Posterior cingulate gyrus (tissue), 11 donors: Measurements from ENCODE around the gene ZNF738.
"Not testable (repeated sequence)": the region's sequence is repeated elsewhere in the genome, so short reads cannot be mapped to it uniquely, and the experiment has no call there.

Experiments used
- DNase-seq, 10 donors: peaks; one replicate each; pipeline versions ENCODE4 v3.0.0 to v3.0.0-alpha.2; 2020 to 2021; ENCODE audit warnings: mixed read lengths in 3 of 10
- intact Hi-C: fragments of 100-400 bp; cut with DNase I; formaldehyde crosslinking; loops from one replicate; pipeline ENCODE4 v1.15.1; 2023

Gene ZNF738

DNA sequence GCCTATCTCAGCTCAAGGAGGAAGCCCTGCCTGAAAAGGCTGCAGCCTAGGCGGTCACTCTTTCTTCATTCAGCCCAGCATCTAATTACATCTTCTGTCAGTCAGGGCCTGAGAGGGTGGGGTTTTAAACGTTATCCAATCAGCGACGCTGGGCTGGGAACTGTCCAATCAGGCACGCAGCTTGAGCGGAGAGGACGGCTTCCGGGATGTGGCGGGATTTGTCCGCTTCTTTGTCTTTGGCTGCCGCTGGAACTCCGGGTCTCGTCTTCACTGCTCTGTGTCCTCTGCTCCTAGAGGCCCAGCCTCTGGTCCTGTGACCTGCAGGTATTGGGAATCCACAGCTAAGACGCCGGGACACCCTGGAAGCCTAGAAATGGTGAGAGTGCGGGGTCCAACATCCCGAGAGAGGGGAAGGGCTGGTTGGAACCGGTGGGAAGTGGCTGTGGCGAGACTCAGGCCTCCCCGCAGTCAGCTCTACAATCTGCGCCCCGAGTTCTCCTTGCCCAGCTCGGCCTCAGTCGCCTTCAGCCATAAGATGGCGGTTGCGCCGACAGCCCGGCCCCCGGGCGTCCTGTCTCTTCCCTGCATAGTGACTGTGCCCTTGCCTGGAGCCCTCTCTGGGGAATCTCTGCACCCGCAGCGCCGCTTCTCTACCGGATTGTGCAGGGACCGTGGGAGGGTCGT, at the start of gene ZNF738:
TSS of gene ZNF738 (plus strand) at position 233 of the 684 bp plus-strand sequence. CDS start at position 374, 141 bp downstream.
- intact Hi-C loops, result loop anchor here (2.0 kb wide), 1 partner anchor 38 kb away; the partner anchor contains the start of gene ZNF493
- peak; percentile 87 to 99 (median 95) for DNase-seq

DNA sequence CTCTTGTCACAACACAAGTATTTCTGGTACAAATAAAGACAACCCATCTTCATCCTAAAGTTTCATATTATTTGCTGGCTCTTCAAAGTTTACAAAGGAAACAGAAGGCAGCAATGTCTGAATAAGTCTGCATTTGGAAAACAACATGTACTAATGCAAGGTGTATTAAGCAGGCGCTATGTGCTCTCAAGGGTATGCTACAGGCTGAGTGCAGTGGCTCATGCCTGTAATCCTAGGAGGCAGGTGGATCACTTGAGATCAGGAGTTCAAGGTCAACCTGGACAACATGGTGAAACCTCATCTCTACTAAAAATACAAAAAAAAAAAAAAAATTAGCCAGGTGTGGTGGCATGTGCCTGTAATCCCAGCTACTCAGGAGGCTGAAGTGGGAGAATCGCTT, 46.0 kb upstream of the ZNF738 start:
- DNase-seq, intact Hi-C loops: not testable (repeated sequence)

DNA sequence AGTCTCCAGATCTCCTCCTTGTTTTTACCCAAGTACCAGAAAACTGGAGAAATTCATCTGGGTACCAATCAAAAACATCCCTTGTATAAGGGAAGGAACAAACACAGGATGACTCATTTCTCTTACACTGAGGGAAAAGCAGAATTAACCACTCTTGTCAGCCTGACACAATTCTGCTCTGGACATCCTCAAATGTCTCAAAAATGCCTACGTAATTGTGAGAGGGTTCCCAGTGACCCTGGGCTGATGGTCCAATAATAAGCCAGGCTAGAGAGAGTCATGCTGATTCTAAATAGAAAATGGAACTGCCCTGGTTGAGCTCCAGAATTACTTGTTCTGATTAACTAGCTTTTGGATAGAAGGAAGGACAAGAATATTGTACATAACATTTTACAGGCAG, 44.1 kb upstream of the ZNF738 start:
- no peak for DNase-seq
- intact Hi-C loops, result no loop called here

DNA sequence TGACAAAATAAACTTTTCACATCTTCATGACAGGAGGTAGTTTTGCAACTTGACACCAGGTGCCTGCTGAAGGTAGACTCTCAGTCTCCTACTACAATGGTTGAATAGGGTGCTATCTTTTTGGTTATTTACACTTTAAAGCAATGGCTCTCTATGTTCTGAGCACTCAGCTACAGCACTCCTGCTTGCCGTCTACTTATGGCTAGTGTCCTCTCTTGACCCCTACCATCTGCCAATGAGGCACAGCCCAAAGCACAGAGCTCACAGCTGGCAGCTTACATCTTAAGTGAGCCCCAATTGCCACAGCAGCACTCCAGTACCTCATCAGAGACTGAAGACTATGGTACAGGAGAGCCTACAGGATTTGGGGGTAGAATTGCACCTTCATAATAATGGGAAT, 41.0 kb upstream of the ZNF738 start:
- intact Hi-C loops, result no loop called here
- no peak for DNase-seq

DNA sequence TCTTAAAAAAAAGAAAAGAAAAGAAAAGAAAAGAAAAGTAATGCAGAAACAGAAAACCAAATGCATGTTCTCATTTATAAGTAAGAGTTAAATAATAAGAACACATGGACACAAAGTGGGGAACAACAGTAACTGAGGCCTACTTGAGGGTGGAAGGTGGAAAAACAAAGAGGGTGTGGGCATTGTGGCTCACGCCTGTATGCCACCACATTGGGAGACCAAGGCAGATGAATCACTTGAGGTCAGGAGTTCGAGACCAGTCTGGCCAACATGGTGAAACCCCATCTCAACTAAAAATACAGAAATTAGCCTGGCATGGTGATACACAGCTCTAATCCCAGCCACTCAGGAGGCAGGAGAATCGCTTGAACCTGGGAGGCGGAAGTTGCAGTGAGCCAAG, 37.7 kb upstream of the ZNF738 start:
- no peak for DNase-seq
- intact Hi-C loops, result no loop called here

DNA sequence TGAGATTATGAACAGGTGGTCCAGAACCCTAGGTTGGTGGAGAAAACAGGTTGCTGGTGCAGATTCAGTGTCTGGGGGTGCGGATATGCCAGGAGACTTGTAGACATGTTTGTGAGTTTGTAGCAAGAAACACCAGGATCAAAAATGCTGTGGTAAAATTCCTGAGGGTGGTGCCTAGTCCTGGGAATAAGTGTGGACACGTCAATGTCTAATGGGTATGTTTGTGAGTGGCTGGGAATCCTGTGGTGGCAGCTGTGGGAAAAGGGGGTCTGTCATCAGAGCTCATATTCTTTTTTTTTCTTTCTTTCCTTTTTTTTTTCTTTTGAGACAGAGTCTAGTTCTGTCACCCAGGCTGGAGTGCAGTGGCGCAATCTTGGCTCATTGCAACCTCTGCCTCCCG, 36.8 kb upstream of the ZNF738 start:
- intact Hi-C loops, result no loop called here
- DNase-seq, result no peak

DNA sequence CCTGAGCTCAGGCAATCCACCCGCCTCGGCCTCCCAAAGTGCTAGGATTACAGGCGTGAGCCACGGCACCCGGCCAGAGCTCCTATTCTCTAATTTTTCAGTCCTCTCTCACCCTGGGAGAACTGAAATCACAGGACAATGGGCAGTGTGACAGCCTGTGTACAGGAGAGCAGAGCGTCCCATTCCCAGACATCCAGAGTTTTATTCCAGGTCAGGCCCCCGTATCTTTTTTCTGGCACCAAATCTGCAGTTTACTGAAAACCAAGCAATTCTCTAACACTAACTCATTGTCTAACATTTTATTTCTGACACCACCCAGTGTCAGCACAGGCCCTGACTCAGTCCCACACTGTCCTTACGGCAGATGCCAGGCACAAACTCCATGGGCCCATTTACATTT, 36.3 kb upstream of the ZNF738 start:
- intact Hi-C loops, result no loop called here
- DNase-seq, result peak in 9 of 10 donors; percentile 22 to 94 (median 62)

DNA sequence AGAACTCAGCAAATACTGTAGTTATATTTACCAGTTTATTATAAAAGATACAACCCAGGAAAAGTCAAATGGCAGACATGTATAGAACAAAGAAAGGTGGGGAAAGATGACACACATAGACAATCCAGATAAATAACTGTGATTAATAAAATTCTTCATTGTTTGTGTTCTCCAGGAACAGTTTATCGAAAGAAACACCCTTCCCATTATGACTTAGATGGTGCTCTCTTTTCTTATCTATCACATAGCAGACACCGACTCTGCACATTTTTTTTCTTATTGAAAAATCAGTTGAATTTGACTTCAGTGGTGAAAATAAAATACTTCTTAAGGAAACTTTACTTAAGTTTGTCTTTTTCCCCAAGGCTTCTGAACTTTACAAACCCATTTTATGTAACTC, 35.8 kb upstream of the ZNF738 start:
- intact Hi-C loops, result no loop called here
- DNase-seq, result no peak

DNA sequence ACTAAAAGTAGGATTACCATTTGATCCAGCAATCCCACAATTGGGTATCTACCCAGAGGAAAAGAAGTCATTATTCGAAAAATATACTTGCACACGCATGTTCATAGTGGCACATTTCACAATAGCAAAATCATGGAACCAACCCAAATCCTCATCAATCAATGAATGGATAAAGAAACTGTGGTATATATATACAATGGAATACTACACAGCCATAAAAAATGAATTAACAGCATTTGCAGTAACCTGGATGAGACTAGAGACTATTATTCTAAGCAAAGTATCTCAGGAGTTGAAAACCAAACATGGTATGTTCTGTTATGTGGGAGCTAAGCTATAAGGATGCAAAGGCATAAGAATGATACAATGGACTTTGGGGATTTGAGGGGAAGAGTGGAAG, 32.6 kb upstream of the ZNF738 start:
- DNase-seq, result no peak
- intact Hi-C loops, result no loop called here

DNA sequence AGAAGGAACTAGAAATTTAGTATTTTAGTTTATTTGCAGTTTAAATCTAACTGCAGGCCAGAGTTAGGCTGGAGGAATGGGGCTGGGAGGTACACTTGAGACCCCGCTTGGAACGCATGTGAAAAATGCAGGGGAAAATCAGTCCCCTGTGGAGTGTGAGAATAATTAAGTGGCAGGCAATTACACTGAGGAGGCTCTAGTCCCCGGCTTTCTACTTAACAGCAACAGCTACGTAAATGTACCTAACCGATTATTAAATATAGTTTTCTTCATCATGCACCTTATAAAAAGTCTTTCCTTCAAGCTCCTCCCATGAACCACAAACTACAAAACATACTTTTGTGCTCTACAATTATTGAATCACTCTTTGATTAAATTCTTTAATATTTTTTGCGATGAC, 30.4 kb upstream of the ZNF738 start:
- DNase-seq, result no peak
- intact Hi-C loops, result loop anchor here (2.0 kb wide), 1 partner anchor 68 kb away; the partner anchor contains the start of gene ZNF493

DNA sequence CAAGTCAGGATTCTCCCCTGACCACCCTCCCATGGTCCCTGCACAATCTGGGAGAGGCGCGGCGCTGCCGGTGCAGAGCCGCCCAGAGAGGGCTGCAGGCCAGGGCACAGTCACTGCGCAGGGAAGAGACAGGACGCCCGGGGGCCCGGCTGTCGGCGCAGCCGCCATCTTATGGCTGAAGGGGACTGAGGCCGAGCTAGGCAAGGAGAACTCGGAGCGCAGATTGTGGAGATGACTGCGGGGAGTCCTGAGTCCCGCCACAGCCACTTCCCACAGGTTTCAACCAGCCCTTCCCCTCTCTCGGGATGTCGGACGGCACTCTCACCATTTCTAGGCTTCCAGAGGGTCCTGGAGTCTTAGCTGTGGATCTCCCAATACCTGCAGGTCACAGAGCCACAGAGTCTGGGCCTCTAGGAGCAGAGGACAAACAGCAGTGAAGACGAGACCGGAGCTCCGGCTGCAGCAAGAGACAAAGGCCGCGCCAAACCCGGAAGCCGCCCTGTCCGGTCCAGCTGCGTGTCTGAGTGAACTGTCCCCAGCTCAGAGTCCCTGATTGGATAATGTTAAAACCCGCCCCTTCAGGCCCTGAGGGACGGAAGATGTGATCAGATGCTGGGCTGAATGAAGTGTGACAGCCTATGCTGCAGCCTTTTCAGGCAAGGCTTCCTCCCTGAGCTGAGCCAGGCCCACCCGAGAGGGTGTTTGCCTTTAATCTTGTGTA, 29.8 kb upstream of the ZNF738 start, which contains the start of gene ZNF708:
TSS of gene ZNF708 (minus strand) at position 526 of the 721 bp plus-strand sequence. CDS start at position 328, 198 bp downstream.
- DNase-seq, result peak; percentile 88 to 99 (median 91)
- intact Hi-C loops, result loop anchor here (2.0 kb wide), 1 partner anchor 68 kb away; the partner anchor contains the start of gene ZNF493

DNA sequence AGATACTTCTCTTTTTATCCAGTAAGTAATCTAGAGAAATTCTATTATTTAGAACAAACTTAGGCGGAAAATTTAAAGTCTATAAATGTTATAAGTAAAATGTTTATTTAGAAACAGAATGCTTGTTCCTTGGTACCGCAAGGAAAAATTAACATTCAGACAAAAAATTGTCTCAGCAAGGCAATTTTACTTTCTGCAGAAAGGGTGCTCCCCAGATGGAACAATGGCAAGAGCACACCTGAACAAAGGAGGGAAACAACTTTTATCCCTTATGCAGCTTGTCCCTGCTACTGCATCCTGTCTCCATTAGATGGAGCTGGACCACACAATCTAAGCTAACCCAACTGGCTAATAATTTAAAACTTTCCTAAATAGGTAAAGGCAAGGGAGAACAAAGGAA, 23.1 kb upstream of the ZNF738 start:
- intact Hi-C loops, result no loop called here
- DNase-seq, result no peak

DNA sequence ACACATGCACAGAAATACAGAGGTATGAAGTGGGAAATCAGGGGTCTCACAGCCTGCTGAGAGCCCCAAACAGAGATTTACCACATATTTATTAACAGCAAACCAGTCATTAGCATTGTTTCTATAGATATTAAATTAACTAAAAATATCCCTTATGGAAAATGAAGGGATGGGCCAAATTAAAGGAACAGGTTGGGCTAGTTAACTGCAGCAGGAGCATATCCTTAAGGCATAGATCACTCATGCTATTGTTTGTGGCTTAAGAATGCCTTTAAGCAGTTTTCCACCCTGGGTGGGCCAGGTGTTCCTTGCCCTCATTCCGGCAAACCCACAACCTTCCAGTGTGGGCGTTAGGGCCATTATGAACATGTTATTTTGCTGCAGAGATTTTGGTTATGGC, 14.0 kb upstream of the ZNF738 start:
- DNase-seq, intact Hi-C loops: not testable (repeated sequence)

DNA sequence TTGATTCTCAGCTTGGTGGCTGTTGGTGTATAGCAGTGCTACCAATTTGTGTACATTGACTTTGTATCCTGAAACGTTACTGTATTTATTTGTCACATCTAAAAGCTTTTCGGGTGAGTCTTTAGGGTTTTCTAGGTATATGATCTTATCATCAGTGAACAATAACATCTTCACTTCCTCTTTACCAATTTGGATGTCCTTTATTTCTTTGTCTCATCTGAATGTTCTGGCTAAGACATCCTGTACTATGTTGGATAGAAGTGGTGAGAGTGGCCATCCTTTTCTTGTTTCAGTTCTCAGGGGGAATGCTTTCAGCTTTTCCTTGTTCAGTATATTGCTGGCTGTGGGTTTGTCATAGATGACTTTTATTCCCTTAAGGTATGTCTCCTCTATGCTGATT, 6.0 kb upstream of the ZNF738 start:
- no peak for DNase-seq
- intact Hi-C loops, result no loop called here

DNA sequence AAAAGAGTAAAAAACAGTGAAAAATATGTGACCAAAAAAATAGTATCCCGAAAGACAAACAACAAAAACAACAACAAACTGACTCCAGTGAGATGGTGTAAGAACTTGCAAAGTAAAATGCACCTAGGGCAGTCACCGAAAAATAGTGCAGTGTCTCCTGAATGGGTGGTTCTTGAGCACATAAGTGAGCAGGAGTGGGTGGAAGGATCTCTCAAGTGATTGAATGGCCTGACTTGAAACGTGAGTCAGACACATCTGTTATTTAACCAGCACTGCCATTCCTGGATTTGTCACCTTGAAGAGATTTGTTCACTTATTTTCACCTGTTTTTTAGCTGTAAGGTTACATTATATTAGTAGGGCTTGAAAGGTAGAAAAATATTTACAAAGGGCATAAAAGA, 3.5 kb downstream of the ZNF738 start:
- no peak for DNase-seq
- intact Hi-C loops, result no loop called here

DNA sequence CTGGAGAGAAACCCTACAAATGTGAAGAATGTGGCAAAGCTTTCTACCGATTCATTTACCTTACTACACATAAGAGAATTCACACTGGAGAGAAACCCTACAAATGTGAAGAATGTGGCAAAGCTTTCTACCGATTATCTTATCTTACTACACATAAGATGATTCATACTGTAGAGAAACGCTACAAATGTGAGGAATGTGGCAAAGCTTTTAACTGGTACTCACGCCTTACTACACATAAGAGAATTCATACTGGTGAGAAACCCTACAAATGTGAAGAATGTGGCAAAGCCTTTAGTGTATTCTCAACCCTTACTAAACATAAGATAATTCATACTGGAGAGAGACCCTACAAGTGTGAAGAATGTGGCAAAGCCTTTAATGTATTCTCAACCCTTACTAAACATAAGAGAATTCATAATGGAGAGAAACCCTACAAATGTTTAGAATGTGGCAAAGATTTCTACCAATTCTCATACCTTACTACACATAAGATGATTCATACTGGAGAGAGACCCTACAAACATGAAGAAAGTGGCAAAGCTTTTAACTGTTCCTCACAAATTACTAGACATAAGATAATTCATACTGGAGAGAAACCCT, 25.3 kb downstream of the ZNF738 start:
- intact Hi-C loops, result no loop called here

DNA sequence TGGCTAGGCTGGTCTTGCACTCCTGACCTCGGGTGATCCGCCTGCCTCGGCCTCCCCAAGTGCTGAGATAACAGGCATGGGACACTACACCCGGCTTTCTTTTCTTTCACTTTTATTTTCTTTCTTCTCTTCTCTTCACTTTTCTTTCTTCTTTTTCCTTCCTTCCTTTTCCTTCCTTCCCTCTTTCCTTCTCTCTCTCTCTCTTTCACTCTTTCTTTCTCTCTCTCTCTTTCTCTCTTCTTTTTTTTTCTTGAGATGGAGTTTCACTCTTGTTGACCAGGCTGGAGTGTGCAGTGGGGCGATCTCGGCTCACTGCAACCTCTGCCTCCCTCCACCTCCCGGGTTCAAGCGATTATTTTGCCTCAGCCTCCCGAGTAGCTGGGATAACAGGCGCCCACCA, 37.3 kb downstream of the ZNF738 start:
- DNase-seq, result no peak
- intact Hi-C loops, result loop anchor here (2.0 kb wide), 2 partner anchors 37 to 67 kb away; partner anchors contain the start of genes ZNF708 and ZNF738

More for the DNA sequence above, 25.3 kb downstream of the ZNF738 start:
- no peak for DNase-seq

DNA sequence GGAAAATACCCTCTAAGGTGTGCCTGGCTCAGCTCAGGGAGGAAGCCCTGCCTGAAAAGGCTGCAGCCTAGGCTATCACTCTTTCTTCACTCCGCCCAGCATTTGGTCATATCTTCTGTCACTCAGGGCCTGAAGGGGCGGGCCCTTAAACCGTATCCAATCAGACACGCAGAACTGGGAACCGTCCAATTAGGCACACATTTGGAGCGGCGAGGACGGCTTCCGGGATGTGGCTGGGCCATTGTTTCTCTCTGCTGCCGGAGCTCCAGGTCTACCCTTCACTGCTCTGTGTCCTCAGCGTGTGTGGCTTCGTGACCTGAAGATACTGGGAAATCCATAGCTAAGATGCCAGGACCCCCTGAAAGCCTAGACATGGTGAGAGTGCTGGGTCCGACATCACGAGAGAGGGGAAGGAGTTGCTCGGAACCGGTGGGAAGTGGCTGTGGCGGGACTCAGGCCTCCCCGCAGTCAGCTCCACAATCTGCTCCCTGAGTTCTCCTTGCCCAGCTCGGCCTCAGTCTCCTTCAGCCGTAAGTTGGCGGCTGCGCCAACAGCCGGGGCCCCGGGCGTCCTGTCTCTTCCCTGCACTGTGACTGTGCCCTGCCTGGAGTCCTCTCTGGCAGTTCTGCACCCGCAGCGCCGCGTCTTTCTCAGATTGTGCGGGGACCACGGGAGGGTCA, 38.2 kb downstream of the ZNF738 start, which contains the start of gene ZNF493:
TSS of gene ZNF493 (plus strand) at position 241 of the 680 bp plus-strand sequence. CDS start at position 346, 105 bp downstream.
- intact Hi-C loops, result loop anchor here (2.0 kb wide), 2 partner anchors 38 to 68 kb away; partner anchors contain the start of genes ZNF708 and ZNF738
- DNase-seq, result peak; percentile 87 to 99 (median 94)

DNA sequence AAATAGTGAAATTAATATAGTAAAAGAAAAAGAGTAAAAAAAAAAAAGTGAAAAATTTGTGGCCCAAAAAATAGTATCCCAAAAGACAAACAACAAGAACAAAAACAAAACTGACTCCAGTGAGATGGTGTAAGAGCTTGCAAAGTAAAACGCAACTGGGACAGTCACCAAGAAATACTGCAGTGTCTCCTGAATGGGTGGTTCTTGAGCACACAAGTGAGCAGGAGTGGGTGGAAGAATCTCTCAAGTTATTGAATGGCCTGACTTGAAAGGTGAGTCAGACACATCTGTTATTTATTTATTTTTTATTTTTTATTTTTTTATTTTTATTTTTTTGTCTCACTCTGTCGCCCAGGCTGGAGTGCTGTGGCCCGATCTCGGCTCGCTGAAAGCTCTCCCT, 40.1 kb downstream of the ZNF738 start:
- intact Hi-C loops, result no loop called here
- no peak for DNase-seq

DNA sequence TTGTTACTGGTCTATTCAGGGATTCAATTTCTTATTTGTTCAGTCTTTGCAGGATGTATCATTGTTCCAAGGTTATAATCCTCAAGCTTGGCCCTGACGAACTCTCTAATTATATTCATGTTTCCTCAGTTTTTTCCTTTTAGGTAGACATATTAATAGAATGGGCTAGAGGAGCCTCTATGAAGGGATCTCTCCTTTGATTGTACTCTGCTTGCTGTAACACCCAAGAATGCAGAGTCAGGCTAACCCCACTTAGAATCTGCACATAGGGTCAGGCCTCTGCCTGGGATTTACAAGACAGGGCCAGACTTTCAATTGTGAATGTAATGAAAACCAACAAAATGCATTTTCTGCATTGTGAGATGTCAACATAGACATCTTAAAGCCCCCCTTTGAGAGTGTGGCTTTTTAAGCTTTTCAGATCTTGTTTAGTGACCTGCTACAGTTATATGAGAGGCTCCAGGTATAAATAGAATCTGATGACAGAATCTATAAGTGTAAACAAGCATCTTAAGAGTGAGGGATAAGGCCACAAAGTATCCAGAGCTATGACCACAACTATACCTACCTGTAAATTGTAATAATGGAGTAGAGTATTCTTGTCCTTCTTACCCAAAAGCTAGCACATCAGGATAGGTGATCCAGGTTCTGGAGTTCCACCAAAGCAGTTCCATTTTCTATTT, 43.6 kb downstream of the ZNF738 start:
- intact Hi-C loops, result no loop called here
- DNase-seq, result no peak
